ENCODE measurements around the gene NPEPL1.

The NPEPL1 gene

DNA sequence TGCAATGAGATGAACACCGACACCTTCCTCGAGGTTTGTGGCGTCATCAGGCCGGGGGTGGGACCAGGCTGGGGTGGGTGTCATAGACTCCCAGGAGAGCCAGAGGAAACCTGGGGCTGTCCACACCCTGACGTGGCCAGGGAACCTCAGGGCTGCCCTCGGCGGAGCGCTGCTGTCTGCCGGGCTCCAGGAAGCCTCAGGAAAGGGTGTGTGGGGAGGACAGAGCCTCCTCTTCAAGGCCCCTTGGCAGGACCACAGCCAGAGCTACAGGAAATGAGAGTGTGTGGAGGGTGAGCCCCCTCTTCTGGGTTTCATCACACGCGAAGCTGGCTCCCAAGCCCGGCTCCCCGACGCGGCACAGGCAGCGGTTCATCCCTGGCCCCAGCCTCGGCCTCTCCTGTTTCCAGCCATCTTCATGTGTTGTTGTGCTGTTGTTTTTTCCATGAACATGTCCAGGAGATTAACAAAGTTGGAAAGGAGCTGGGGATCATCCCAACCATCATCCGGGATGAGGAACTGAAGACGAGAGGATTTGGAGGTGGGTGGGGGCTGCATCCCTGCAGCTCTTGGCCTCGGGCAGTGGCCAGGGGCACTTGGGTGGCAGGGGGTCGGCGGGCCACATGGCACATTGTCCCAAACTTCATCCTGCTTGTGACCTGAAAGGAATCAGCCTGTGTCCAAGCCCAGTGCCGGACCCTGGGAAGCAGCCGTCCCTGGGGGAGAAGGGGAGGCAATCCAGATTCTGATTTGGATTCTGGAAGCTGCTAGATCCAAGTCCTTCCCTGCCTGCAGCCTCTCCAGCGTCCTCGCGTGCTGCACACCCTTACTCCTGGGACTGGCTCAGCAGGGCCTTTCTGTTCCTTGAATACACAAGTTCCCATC, 6.4 kb downstream of the NPEPL1 start:
- Histone ChIP-seq H3K27me3 (ENCODE audit: control insufficient read depth in 1 of 2, insufficient read depth in 2 of 2, low read length in 2 of 2) (no peaks in the 10 kb centered on the region), H3K27ac (ENCODE audit: low read depth, low read length) (no peak overlapping the region), H3K36me3 (ENCODE audit: insufficient read depth, low read length) (peaks cover 62% of the 10 kb centered on the region), H3K9me3 (ENCODE audit: low read length) (no peaks in the 10 kb centered on the region), H3K4me1 (ENCODE audit: insufficient read depth, low read length) (peaks cover 7% of the 10 kb centered on the region), H3K4me3 (ENCODE audit: low read depth in 1 of 2, low read length in 2 of 2) (no peak overlapping the region), H3K9ac (ENCODE audit: low read length) (no peak overlapping the region)

DNA sequence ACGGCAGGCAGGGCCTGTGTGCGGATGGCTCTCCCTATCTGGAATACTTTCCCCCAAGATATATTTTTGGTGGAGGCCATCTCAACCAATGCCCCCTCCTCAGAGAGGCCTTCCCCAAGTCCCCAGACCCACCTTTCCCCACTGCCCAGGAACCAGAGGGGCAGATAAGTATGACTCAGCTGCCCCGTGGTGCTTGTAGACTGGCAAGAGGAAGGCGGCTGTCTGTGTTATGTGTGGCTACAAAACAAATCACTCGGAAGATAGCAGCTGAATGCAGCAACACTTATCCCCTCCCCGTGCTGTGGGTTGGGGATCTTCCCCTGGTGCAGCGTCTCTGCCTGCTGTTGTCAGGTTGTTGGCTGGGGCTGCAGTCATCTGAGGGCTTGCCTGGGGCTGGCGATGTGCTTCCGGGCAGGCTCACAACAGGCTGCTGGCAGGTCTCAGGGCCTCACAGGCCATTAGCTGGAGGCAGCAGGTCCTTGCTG, 7.1 kb downstream of the NPEPL1 start:
- H3K27ac ChIP-seq (ENCODE audit: low read depth, low read length): no peak overlapping the region
- no peak overlapping the region for H3K4me3 ChIP-seq (ENCODE audit: low read depth in 1 of 2, low read length in 2 of 2)
- H3K36me3 ChIP-seq (ENCODE audit: insufficient read depth, low read length): peaks cover 67% of the 10 kb centered on the region

DNA sequence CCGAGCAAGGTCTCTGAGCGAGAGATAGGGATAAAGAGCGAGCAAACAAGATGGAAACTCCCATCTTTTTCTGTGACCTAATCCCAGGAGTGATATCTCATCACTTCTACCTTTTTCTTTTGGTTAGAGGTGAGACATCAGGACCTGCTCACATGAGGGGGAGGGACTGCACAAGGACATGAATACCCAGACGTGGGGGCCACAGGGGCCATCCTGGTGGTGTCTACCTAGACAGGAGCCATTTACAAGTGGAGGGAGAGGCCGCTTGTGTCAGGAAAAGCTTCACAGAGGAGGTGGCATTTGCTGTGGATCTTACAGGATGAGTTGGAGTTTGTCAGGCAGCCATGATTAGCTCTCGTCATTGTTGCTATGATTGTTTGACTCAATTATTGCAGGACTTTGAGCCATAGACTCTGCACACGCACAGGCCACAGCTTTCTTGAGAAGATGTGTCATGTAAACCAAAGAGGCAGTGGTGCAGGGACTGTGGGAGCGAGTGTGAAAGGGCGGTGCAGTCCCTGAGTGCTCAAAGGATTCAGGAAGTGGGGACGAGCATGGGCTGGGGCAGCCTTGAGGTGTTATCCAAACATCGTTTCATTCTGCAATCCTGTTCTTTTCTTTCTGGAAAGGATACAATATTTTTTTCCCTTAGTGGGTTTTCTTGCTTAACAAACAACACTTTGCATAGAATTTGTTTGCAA, 7.7 kb downstream of the NPEPL1 start:
- H3K9me3 ChIP-seq (ENCODE audit: low read length): no peaks in the 10 kb centered on the region
- H3K9ac ChIP-seq (ENCODE audit: low read length): no peak overlapping the region
- peaks cover 70% of the 10 kb centered on the region for H3K36me3 ChIP-seq (ENCODE audit: insufficient read depth, low read length)
- no peaks in the 10 kb centered on the region for H3K27me3 ChIP-seq (ENCODE audit: control insufficient read depth in 1 of 2, insufficient read depth in 2 of 2, low read length in 2 of 2)
- no peak overlapping the region for H3K4me3 ChIP-seq (ENCODE audit: low read depth in 1 of 2, low read length in 2 of 2)
- no peak overlapping the region for H3K27ac ChIP-seq (ENCODE audit: low read depth, low read length)
- H3K4me1 ChIP-seq (ENCODE audit: insufficient read depth, low read length): no peaks in the 10 kb centered on the region

More for the DNA sequence above, 7.1 kb downstream of the NPEPL1 start:
- H3K4me1 ChIP-seq (ENCODE audit: insufficient read depth, low read length): peaks cover 3% of the 10 kb centered on the region
- H3K9me3 ChIP-seq (ENCODE audit: low read length): no peaks in the 10 kb centered on the region
- H3K9ac ChIP-seq (ENCODE audit: low read length): no peak overlapping the region
- no peaks in the 10 kb centered on the region for H3K27me3 ChIP-seq (ENCODE audit: control insufficient read depth in 1 of 2, insufficient read depth in 2 of 2, low read length in 2 of 2)

DNA sequence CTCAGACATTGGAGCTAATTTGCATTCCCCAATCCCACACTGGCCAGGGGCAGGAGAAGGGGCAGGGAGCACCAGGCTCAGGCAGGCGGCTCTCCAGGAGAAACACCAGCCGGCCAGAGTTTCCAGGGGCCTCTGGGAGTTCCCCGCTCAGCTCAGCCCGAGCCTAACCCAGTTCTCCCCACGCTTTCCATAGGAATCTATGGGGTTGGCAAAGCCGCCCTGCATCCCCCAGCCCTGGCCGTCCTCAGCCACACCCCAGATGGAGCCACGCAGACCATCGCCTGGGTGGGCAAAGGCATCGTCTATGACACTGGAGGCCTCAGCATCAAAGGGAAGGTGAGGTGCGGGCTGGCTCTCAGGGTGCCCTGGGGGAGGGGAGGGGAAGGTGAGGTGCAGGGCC, 8.2 kb downstream of the NPEPL1 start:
- Histone ChIP-seq H3K9ac (ENCODE audit: low read length) (no peak overlapping the region), H3K4me3 (ENCODE audit: low read depth in 1 of 2, low read length in 2 of 2) (no peak overlapping the region), H3K4me1 (ENCODE audit: insufficient read depth, low read length) (no peaks in the 10 kb centered on the region), H3K36me3 (ENCODE audit: insufficient read depth, low read length) (peaks cover 69% of the 10 kb centered on the region), H3K9me3 (ENCODE audit: low read length) (no peaks in the 10 kb centered on the region), H3K27ac (ENCODE audit: low read depth, low read length) (no peak overlapping the region), H3K27me3 (ENCODE audit: control insufficient read depth in 1 of 2, insufficient read depth in 2 of 2, low read length in 2 of 2) (no peaks in the 10 kb centered on the region)

DNA sequence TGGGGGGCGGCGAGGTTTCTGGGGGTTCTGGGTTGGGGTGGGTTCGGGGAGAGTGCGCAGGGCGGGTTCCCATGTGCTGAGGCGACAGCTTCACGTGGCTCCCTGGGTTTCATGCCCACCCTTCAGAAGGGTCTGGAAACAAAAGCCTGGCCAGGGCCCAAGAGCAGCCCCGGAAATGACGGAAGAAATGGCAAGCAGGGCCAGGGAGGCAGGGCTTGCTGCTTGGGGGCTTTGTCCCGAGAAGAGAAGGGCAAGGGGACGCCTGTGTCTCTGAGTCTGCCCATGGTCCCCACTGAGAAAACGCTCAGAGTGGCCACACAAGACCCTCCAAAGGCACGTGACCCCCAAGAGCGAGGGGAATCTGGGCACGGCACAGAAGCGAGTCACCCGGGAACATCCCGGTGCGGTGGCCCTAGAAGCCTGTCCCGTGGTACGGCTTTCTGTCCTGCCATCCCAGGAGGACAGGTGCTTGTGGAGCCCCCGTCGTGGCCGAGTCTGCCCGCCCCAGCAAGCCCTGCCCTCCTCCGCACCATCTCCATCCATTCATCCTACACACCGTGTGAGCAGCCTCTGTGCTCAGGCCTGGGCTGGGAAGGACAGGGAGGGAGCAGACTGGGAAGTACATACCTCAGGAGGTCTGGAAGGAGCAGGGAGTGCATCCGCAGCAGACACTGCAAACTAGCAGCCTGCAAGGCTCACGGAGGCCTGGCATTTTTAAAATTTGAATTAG, 9.0 kb downstream of the NPEPL1 start:
- Histone ChIP-seq H3K36me3 (ENCODE audit: insufficient read depth, low read length) (peaks cover 61% of the 10 kb centered on the region), H3K9ac (ENCODE audit: low read length) (no peak overlapping the region), H3K9me3 (ENCODE audit: low read length) (no peaks in the 10 kb centered on the region), H3K4me1 (ENCODE audit: insufficient read depth, low read length) (no peaks in the 10 kb centered on the region), H3K27ac (ENCODE audit: low read depth, low read length) (no peak overlapping the region), H3K27me3 (ENCODE audit: control insufficient read depth in 1 of 2, insufficient read depth in 2 of 2, low read length in 2 of 2) (no peaks in the 10 kb centered on the region), H3K4me3 (ENCODE audit: low read depth in 1 of 2, low read length in 2 of 2) (no peak overlapping the region)

DNA sequence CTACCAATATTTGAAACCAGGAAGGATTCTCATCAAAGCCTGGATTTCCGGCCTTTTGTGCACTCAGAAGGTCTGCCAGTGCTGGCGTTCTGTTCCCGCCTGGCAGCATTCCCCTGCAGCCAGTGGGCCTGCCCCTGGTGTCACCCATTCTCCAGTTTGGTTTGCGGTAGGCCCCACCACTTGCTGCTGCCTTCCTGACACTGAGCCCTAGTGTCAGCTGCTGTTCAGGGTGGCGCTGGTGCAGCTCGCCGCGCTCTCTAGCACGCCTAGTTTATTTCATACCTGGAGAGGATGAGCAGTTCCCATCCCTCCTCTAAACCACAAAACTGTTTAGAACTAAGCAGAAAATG, 9.5 kb downstream of the NPEPL1 start:
- Histone ChIP-seq H3K36me3 (ENCODE audit: insufficient read depth, low read length) (peaks cover 56% of the 10 kb centered on the region), H3K9ac (ENCODE audit: low read length) (no peak overlapping the region), H3K27ac (ENCODE audit: low read depth, low read length) (no peak overlapping the region), H3K9me3 (ENCODE audit: low read length) (no peaks in the 10 kb centered on the region), H3K4me1 (ENCODE audit: insufficient read depth, low read length) (no peaks in the 10 kb centered on the region), H3K27me3 (ENCODE audit: control insufficient read depth in 1 of 2, insufficient read depth in 2 of 2, low read length in 2 of 2) (no peaks in the 10 kb centered on the region), H3K4me3 (ENCODE audit: low read depth in 1 of 2, low read length in 2 of 2) (no peak overlapping the region)

DNA sequence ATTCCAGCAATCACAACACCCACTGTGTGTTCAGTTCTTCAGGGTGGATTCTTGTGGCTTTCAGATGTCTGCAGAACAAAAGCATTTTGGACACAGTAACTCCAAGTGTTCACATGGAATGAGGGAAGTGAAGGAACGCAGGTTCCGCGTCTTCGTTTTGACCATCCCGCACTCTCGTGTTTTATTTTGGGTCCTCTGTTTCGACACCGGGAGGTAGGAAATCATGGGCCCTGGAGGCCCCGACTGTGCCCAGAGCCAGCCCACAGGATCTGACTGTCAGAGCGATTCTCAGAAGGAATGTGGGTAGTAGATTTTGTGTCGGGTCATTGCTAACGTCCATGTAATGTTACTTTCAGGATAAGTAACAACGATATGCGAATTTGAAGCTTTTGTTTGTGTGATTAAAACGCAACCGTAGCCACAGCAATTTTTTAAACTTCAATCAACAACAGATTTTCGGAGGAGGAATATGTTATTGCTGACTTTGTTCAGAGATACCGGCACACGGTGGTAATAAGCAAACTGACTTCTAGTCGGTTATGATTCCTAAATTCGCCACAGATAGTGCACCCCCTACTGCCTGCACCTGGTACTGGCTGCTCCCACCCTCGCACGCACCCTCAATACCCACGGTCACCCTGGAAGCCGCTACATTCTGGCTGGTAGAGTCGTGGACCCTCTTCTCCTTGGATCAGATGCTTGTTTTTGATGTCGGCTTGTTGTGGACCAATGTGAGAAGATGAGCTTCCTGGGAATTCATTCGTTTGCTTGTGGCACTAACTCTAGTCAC, 10.5 kb downstream of the NPEPL1 start:
- H3K36me3 ChIP-seq (ENCODE audit: insufficient read depth, low read length): peaks cover 48% of the 10 kb centered on the region
- H3K27me3 ChIP-seq (ENCODE audit: control insufficient read depth in 1 of 2, insufficient read depth in 2 of 2, low read length in 2 of 2): no peaks in the 10 kb centered on the region
- H3K4me1 ChIP-seq (ENCODE audit: insufficient read depth, low read length): no peaks in the 10 kb centered on the region
- no peak overlapping the region for H3K27ac ChIP-seq (ENCODE audit: low read depth, low read length)
- no peak overlapping the region for H3K9ac ChIP-seq (ENCODE audit: low read length)
- H3K4me3 ChIP-seq (ENCODE audit: low read depth in 1 of 2, low read length in 2 of 2): no peak overlapping the region
- no peaks in the 10 kb centered on the region for H3K9me3 ChIP-seq (ENCODE audit: low read length)

DNA sequence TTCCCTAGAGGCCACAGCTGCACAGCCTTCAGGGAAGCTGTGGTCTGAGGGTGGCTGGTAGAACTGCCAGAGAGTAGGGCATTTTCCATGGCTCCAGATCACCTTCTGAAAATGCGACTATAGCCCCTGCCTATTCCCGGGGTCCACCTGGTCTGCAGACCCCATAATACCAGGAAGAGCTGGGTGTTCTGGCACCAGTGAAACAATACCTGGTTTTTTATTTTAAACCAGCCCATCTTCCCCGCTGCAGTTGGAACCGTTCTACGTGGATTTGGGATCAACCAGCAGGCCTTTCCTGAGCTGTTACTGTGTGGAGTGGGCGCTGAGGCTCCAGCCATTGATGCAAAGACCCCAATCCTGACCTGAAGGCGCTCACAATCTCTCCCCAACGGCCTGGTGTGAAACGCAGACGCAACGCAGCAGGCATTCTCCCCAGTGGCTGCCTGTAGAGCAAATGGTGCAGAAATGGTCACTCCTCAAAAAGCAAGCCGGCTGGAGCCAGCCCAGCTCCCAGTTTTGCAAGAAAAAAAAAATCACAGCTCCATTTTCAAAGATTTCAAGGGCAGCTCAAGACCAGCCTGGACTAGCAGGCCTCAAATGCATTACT, 11.3 kb downstream of the NPEPL1 start:
- no peaks in the 10 kb centered on the region for H3K4me1 ChIP-seq (ENCODE audit: insufficient read depth, low read length)
- H3K9ac ChIP-seq (ENCODE audit: low read length): no peak overlapping the region
- peaks cover 46% of the 10 kb centered on the region for H3K36me3 ChIP-seq (ENCODE audit: insufficient read depth, low read length)
- H3K27me3 ChIP-seq (ENCODE audit: control insufficient read depth in 1 of 2, insufficient read depth in 2 of 2, low read length in 2 of 2): no peaks in the 10 kb centered on the region
- no peak overlapping the region for H3K27ac ChIP-seq (ENCODE audit: low read depth, low read length)
- no peaks in the 10 kb centered on the region for H3K9me3 ChIP-seq (ENCODE audit: low read length)
- no peak overlapping the region for H3K4me3 ChIP-seq (ENCODE audit: low read depth in 1 of 2, low read length in 2 of 2)

DNA sequence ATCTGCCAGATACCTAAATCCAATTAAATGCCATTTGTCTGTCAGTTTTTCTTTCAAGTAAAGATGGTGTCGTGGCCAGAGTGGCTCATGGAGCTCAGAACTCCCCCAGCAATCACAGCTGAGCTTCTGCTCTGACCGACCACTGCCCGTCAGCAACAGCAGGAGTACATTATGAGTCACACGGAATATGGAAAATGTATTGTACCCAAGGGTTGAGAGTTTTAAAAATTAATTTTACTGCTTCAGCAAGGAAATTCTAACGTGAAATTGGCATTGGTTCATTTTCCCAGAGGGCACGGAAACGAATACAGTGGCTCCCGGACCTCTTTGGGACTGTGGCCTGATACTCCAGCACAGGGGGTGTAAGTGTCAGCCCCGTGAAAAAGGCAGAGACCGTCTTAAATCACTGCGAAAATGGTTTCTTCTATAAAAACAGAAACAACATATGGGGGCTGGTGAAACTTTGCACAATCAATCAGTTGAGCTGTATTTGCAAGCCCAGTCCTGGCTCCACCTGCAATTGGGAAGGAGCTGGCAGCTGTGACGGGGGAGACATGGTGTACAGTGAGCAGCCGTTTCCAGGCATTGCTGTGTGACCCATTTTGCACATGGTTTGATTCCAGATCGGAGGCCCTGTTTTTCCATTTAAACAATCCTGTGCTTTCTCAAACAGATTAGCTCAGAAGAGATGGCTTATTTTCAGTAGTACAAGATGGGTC, 12.8 kb downstream of the NPEPL1 start:
- H3K4me1 ChIP-seq (ENCODE audit: insufficient read depth, low read length): no peaks in the 10 kb centered on the region
- no peaks in the 10 kb centered on the region for H3K9me3 ChIP-seq (ENCODE audit: low read length)
- H3K27me3 ChIP-seq (ENCODE audit: control insufficient read depth in 1 of 2, insufficient read depth in 2 of 2, low read length in 2 of 2): no peaks in the 10 kb centered on the region
- H3K36me3 ChIP-seq (ENCODE audit: insufficient read depth, low read length): peaks cover 33% of the 10 kb centered on the region
- no peak overlapping the region for H3K27ac ChIP-seq (ENCODE audit: low read depth, low read length)
- H3K9ac ChIP-seq (ENCODE audit: low read length): no peak overlapping the region
- no peak overlapping the region for H3K4me3 ChIP-seq (ENCODE audit: low read depth in 1 of 2, low read length in 2 of 2)

DNA sequence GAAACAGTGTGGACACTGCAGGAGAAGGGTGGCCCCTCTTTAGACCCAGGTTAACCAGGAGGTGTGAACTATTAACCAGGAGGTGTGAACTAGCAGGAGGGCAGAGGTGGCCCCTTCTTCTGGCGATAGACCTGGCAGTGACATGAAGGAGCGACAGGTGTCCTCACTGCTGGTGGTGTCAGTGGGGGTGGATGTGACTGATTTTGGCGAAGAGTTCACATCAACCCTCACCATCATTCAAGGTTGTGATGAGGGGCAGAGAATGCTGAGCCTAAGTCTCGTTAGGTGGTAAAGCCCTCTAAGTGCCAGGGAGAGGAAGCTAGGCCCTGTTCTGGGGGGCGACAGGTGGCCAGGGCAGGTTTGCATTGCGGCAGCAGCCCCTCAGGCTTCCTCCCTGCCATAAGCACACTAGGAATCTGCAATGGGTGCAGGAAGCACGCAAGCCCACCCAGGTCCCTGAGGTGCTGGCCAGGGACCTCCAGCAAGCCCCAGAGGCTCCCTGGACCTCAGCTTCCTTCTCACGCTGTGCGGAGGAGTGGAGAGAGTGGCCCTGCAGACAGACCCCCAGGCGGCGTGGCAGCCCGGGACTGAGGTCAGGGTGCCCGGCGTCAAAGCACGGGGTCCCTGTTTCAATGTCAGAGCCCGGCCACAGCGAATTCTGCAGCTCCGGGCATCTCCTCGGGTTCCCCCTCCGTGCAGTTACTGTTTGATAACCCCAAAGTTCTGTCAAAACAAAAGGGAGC, 13.7 kb downstream of the NPEPL1 start:
- Histone ChIP-seq H3K9me3 (ENCODE audit: low read length) (no peaks in the 10 kb centered on the region), H3K27ac (ENCODE audit: low read depth, low read length) (no peak overlapping the region), H3K4me3 (ENCODE audit: low read depth in 1 of 2, low read length in 2 of 2) (no peak overlapping the region), H3K9ac (ENCODE audit: low read length) (no peak overlapping the region), H3K27me3 (ENCODE audit: control insufficient read depth in 1 of 2, insufficient read depth in 2 of 2, low read length in 2 of 2) (no peaks in the 10 kb centered on the region), H3K4me1 (ENCODE audit: insufficient read depth, low read length) (no peaks in the 10 kb centered on the region), H3K36me3 (ENCODE audit: insufficient read depth, low read length) (peaks cover 29% of the 10 kb centered on the region)
